ENCODE data around the gene CACNG5. TPM values are rescaled to one million over a fixed set of nuclear protein-coding genes. Genes with fewer than 3 reads are reported as not detected.

The CACNG5 gene
- total RNA-seq, 6 experiments from 2014 or later, result not detected

DNA sequence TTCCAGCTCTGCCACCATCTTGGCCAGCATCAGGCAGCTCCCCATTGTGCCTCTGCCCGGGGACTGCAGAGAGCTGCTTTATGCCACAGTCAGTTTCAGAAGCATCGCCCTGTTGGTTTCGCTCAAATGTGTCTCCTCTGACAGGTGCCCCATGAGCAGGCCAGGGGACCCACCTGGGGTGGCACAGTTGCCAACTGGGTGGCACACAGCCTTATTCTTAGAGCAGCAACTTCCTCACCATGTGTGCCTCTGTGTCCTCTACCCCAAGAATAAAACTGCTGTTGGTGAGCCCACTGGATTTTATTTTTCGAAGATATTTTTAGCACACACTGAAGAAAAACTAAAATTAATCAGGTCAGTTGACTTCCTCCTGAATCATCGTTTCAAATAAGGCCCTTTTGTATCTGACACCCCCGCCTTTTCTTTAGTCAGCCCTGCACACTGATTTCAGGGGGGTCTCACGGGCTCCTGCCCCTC is 44.9 kb upstream of the CACNG5 start:
- no peak for DNase-seq
- ATAC-seq, result no peak
- H3K9me3 ChIP-seq, result no peaks in the 10 kb centered on the region
- H3K36me3 ChIP-seq, result peaks cover 0 to 18% (median 4%) of the 10 kb centered on the region in 4 donors
- 66% methylated on average over 4 of the region's 7 CpGs for WGBS (ENCODE audit: insufficient coverage, low coverage, low lambda C conversion rate, missing lambda C conversion rate)
- TF ChIP-seq, protein P1, sequence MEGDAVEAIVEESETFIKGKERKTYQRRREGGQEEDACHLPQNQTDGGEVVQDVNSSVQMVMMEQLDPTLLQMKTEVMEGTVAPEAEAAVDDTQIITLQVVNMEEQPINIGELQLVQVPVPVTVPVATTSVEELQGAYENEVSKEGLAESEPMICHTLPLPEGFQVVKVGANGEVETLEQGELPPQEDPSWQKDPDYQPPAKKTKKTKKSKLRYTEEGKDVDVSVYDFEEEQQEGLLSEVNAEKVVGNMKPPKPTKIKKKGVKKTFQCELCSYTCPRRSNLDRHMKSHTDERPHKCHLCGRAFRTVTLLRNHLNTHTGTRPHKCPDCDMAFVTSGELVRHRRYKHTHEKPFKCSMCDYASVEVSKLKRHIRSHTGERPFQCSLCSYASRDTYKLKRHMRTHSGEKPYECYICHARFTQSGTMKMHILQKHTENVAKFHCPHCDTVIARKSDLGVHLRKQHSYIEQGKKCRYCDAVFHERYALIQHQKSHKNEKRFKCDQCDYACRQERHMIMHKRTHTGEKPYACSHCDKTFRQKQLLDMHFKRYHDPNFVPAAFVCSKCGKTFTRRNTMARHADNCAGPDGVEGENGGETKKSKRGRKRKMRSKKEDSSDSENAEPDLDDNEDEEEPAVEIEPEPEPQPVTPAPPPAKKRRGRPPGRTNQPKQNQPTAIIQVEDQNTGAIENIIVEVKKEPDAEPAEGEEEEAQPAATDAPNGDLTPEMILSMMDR (IDR thresholded peaks at IDR 0.05), result no peak
- TF ChIP-seq POLR2A (IDR thresholded peaks at IDR 0.05), result no peak
- intact Hi-C loops (cut with DNase I), result no loop called here
- H3K4me1 ChIP-seq, result peaks cover 0 to 11% (median 0%) of the 10 kb centered on the region in 4 donors
- H3K4me3 ChIP-seq, result no peak overlapping the region
- no peak overlapping the region for H3K27ac ChIP-seq
- no peaks in the 10 kb centered on the region for H3K27me3 ChIP-seq

DNA sequence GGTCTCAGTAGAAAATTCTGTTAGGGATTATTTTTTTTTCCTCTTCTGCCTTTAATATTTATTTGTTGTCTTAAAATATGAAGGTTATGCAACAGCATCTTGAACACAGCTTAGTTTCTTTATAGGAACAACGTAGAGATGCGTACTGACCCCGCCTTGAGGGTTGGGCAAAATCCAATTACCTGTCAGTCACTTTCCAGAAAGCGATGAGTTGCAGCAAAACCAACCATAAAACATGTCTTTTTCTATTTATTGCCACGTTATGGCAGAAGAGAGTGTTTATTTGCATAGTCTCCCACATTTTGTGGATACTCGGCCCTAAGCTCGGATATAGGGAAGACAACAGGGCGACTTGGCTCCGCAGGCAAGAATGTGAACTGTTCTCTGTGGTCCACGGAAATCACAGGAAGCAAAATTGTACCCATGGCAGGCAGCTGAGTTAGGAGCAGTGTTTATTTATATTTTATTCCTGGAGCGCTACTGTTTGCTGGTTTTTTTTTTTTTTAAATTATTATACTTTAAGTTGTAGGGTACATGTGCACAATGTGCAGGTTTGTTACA is 44.3 kb upstream of the CACNG5 start:
- intact Hi-C loops (cut with DNase I), result no loop called here
- H3K27me3 ChIP-seq, result no peaks in the 10 kb centered on the region
- 86% methylated on average over 11 of the region's 11 CpGs for WGBS (ENCODE audit: insufficient coverage, low coverage, low lambda C conversion rate, missing lambda C conversion rate)
- TF ChIP-seq, protein P1 (IDR thresholded peaks at IDR 0.05), result no peak
- TF ChIP-seq POLR2A (IDR thresholded peaks at IDR 0.05), result no peak
- no peak overlapping the region for H3K27ac ChIP-seq
- no peaks in the 10 kb centered on the region for H3K9me3 ChIP-seq
- no peak for ATAC-seq
- peaks cover 0 to 18% (median 4%) of the 10 kb centered on the region in 4 donors for H3K36me3 ChIP-seq
- H3K4me3 ChIP-seq, result no peak overlapping the region
- DNase-seq, result no peak
- peaks cover 0 to 11% (median 0%) of the 10 kb centered on the region in 4 donors for H3K4me1 ChIP-seq

DNA sequence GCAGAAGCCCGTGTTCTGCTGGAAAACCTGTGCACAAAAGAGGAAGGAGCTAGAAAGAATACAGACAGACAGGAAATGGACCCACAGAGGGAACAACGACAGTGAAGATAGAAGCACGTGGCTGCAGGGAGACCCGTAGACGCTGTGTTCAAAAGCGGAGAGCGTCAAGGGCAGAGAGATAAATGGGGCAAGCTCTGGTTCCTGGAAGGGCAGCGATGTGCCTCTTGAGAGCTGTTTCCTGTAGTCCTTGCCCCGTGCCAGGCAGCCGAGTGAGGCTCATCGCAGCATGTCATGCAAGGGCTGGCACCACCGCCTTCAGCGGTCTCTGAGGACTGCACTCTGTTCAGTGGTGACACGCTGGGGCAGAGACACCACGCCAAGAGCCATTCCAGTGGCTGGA is 43.6 kb upstream of the CACNG5 start:
- peak; percentile 28 to 66 (median 46) for ATAC-seq
- TF ChIP-seq, protein P1 (IDR thresholded peaks at IDR 0.05), result no peak
- TF ChIP-seq POLR2A (IDR thresholded peaks at IDR 0.05), result no peak

GRCh38 chr17:66793814-66794213 is 41.1 kb upstream of the CACNG5 start:
- H3K36me3 ChIP-seq, result peaks cover 0 to 7% (median 0%) of the 10 kb centered on the region in 4 donors
- no peak overlapping the region for H3K27ac ChIP-seq
- no peaks in the 10 kb centered on the region for H3K9me3 ChIP-seq
- no peak overlapping the region for H3K4me3 ChIP-seq
- no peak for TF ChIP-seq POLR2A (IDR thresholded peaks at IDR 0.05)
- TF ChIP-seq, protein P1 (IDR thresholded peaks at IDR 0.05), result no peak
- no peak for DNase-seq
- 62% methylated on average over 3 of the region's 3 CpGs for WGBS (ENCODE audit: insufficient coverage, low coverage, low lambda C conversion rate, missing lambda C conversion rate)
- ATAC-seq, result peak in 3 of 4 donors; percentile 50 to 68 (median 53)
- H3K27me3 ChIP-seq, result no peaks in the 10 kb centered on the region
- peaks cover 0 to 11% (median 0%) of the 10 kb centered on the region in 4 donors for H3K4me1 ChIP-seq
- intact Hi-C loops (cut with DNase I), result no loop called here

More for the DNA sequence above, 43.6 kb upstream of the CACNG5 start:
- 57% methylated on average over 11 of the region's 15 CpGs for WGBS (ENCODE audit: insufficient coverage, low coverage, low lambda C conversion rate, missing lambda C conversion rate)
- Histone ChIP-seq H3K27me3 (no peaks in the 10 kb centered on the region), H3K4me1 (peaks cover 0 to 11% (median 0%) of the 10 kb centered on the region in 4 donors), H3K36me3 (peaks cover 0 to 18% (median 4%) of the 10 kb centered on the region in 4 donors), H3K27ac (no peak overlapping the region), H3K9me3 (no peaks in the 10 kb centered on the region), H3K4me3 (no peak overlapping the region)
- intact Hi-C loops (cut with DNase I), result no loop called here
- DNase-seq, result no peak

All from right lobe of liver (tissue), 6 donors.